AG10803 (cell line): Measurements from ENCODE around the gene ALDH18A1.
A peak's percentile ranks its signal among the peaks of the same experiment; 100 is the strongest.

Experiments
- DNase-seq: peaks from one replicate; pipeline ENCODE4 v3.0.0; 2010; ENCODE audit warnings: low read depth
- H3K4me3 ChIP-seq: 2 replicates; pipeline ENCODE4 v1.5.1; 2011; ENCODE audit warnings: mild to moderate bottlenecking, low read length, control low read depth
- TF ChIP-seq, protein P1 (sequence below): conservative IDR thresholded peaks from 2 replicates; pipeline ENCODE4 v1.5.1; 2011; ENCODE audit warnings: mild to moderate bottlenecking, low read length, control low read depth, inconsistent platforms

ALDH18A1 gene

DNA sequence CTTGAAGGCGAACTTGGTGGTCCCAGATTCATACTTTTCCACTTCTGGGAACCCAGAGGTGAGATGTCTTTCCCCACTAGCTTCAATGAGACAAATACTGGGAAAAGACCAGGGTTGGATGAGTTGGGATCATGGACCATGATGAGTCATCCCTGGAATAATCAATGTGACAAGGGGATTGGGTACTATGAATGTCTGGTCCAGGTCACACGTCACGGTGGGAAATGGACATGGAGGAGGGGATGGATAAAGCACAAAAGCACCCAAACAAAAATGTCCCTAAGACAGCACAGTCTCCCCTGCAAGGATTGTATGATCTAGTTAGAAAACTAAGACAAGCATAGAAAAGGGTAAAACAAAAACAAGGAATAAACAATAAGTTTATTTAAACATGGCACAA is 83.0 kb downstream of the ALDH18A1 start:
- no peak overlapping the region for H3K4me3 ChIP-seq
- TF ChIP-seq, protein P1, sequence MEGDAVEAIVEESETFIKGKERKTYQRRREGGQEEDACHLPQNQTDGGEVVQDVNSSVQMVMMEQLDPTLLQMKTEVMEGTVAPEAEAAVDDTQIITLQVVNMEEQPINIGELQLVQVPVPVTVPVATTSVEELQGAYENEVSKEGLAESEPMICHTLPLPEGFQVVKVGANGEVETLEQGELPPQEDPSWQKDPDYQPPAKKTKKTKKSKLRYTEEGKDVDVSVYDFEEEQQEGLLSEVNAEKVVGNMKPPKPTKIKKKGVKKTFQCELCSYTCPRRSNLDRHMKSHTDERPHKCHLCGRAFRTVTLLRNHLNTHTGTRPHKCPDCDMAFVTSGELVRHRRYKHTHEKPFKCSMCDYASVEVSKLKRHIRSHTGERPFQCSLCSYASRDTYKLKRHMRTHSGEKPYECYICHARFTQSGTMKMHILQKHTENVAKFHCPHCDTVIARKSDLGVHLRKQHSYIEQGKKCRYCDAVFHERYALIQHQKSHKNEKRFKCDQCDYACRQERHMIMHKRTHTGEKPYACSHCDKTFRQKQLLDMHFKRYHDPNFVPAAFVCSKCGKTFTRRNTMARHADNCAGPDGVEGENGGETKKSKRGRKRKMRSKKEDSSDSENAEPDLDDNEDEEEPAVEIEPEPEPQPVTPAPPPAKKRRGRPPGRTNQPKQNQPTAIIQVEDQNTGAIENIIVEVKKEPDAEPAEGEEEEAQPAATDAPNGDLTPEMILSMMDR: no peak
- no peak for DNase-seq

DNA sequence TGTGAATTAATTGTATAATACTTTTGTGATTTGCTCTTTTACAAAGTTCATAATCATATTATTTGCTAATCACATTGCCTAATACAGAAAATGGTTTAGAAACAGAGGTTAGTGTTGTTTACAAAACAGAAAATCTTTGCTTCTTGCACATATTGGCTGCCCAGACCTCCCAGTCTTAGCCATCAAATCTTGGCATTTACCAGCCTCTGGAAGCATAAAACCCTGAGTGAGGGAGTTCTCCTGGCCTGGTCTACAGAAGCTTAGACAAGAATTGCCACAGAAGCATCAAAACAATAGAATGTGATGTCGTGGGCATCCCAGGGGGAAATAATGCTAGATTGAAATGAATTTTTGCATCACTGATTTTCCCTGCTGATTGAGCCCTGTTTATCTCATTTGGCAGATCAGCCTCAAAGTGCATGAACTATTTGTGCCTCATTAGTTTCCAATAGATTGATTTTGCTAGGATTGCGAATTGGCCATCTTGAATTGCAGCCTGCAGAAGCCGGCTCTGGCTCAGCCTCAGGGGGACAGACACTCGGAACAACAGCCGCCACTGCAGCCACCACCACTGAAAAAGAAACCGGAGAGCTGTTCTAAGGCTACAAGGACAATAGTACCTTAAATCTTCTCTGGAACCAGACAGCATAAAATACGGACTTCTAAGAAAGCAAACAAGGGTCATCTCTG is 84.2 kb downstream of the ALDH18A1 start:
- TF ChIP-seq, protein P1: no peak
- no peak for DNase-seq
- no peak overlapping the region for H3K4me3 ChIP-seq

DNA sequence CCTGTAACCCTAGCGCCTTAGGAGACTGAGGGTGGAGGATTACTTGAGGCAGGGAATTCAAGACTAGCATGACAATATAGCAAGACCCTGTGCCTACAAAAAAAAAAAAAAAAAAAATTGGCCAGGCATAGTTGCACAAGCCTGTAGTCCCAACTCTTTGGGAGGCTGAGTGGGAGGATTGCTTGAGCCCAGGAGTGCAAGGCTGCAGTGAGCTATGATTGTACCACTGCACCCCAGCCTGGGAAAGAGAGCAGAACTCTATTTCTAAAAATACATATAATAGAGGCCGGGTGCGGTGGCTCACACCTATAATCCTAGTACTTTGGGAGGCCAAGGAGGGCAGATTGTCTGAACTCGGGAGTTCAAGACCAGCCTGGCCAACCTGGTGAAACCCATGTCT is 85.1 kb downstream of the ALDH18A1 start:
- DNase-seq: no peak
- TF ChIP-seq, protein P1: no peak
- H3K4me3 ChIP-seq: no peak overlapping the region

DNA sequence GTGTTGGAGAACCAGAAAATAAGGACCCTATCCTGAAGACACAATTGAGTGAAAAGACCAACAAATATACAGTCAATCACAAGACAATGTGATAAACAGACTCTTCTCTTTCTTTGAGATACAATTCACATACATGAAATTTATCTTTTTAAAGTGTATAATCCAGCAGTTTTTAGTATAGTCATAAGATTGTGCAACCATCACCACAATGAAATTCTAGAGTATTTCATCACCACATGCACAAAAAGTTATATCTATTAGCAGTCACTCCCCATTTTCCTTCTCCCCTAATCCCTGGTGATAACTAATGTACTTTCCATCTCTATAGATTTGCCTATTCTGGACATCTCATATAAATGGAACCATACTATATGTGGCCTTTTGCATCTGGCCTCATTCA is 87.1 kb downstream of the ALDH18A1 start:
- TF ChIP-seq, protein P1: no peak
- DNase-seq: peak; percentile 11
- H3K4me3 ChIP-seq: no peak overlapping the region

DNA sequence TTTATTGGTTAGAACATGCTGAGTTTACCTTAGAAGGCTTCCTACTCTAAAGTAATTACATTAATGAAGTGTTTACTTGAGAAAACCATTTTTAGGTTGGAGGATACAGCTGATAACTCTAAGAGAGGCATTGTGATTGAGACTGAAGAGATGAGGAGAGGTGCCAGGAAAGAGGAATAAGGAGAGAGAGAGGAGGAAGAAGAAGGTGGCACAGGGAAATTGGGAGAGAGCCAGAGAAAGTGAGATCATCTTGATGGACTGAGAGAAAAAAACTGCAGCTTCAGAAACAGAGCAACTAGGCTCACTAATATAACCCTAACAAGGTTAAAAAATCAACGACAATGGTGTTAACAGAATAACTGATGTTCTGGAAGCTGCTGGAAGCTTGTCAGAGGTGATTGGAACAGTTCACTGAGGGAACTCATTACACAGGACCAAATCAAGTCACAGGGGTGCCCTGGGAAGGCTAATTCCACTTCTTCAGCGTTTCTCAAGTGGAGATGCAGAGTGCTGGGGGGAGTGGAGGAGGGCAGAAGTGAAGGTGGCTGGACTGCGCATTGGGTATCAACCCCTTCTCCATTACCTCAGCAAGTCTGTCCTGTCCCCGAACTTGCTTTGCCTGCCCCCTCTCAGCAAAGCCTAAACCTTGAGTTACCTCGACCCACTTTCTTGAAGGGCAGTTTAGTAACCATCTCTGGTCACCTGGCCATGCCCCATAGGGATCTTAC is 88.4 kb downstream of the ALDH18A1 start:
- TF ChIP-seq, protein P1: no peak
- H3K4me3 ChIP-seq: no peak overlapping the region
- no peak for DNase-seq

DNA sequence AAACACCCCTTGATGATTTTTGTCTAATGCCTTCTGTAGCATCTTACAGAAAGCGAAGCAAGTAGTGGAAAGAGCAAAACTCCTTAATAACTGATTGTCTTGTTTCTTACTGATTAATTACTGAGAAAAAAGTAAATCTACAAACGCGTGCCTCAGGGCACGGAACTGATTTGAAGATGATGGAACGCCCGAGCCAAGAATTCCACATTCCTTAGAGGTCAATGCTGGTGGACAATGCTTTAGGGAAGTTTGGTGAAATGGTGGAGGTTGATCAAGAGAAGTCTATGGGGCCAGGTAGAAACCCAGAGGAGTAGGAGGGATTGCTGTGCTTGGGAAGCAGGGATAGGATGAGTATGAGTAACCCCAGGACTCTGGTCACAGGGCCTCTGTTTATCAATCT is 90.4 kb downstream of the ALDH18A1 start:
- TF ChIP-seq, protein P1: no peak
- no peak overlapping the region for H3K4me3 ChIP-seq
- DNase-seq: no peak

DNA sequence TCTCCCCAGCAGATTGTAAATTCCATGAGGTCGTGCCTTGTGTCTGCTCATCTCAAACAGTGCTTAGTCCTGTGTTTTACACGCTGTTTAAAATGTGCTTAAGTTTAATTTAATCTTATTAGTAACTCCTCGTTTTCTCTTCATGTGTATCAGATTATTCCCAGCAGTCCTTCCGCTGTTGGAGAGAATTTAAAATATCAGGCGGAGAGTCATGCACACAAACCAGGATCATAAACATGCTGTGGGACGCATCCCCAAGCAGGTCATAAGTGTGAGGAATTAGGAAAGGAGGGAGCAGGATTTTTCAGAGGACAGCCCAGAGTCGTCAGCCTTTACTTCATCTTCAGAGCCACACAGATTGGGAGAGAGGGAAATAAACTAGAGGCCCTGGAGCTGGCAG is 91.2 kb downstream of the ALDH18A1 start:
- no peak overlapping the region for H3K4me3 ChIP-seq
- TF ChIP-seq, protein P1: no peak
- DNase-seq: no peak
